HEK293 (cell line): ENCODE data around the gene GPM6B.

Source experiments
- MYNN ChIP-seq: fragments of 450-650 bp; formaldehyde crosslinking; IDR thresholded peaks from 2 replicates; pipeline ENCODE4 v1.5.1; 2016; ENCODE audit warnings: missing biosample characterization, missing genetic modification characterization, borderline replicate concordance
- ZFHX2 ChIP-seq: fragments of 450-650 bp; formaldehyde crosslinking; conservative IDR thresholded peaks from 2 replicates; pipeline ENCODE4 v1.5.1; 2016; ENCODE audit warnings: missing biosample characterization, missing genetic modification characterization
- ZNF132 ChIP-seq: fragments of 450-650 bp; formaldehyde crosslinking; IDR thresholded peaks from 2 replicates; pipeline ENCODE4 v1.5.1; 2017; ENCODE audit warnings: missing biosample characterization, missing genetic modification characterization, borderline replicate concordance
- ZNF184 ChIP-seq: fragments of 450-650 bp; IDR thresholded peaks from 2 replicates; pipeline ENCODE4 v1.5.1; 2018; ENCODE audit warnings: missing biosample characterization, mild to moderate bottlenecking, missing genetic modification characterization
- ZNF311 ChIP-seq: fragments of 450-650 bp; formaldehyde crosslinking; IDR thresholded peaks from 2 replicates; pipeline ENCODE4 v1.5.1; 2017; ENCODE audit warnings: missing biosample characterization, missing genetic modification characterization, borderline replicate concordance
- ZSCAN4 ChIP-seq: fragments of 450-650 bp; formaldehyde crosslinking; IDR thresholded peaks from 2 replicates; pipeline ENCODE4 v1.5.1; 2017; ENCODE audit warnings: missing biosample characterization, missing genetic modification characterization
- TF ChIP-seq, protein P1 (sequence below): fragments of 450-650 bp; formaldehyde crosslinking; IDR thresholded peaks from 2 replicates; pipeline ENCODE4 v1.5.1; 2017; ENCODE audit warnings: missing biosample characterization, missing genetic modification characterization
- TF ChIP-seq, protein P2 (sequence below): fragments of 450-650 bp; formaldehyde crosslinking; IDR thresholded peaks from 2 replicates; pipeline ENCODE4 v1.5.1; 2016; ENCODE audit warnings: missing biosample characterization, missing genetic modification characterization

- TF ChIP-seq ZNF311 (tag by site-specific recombination) (no peak), ZSCAN4 (tag by site-specific recombination) (no peak), ZNF184 (tag by site-specific recombination) (no peak), ZFHX2 (tag by site-specific recombination) (no peak), ZNF132 (no peak), MYNN (no peak)
- TF ChIP-seq, protein P1, sequence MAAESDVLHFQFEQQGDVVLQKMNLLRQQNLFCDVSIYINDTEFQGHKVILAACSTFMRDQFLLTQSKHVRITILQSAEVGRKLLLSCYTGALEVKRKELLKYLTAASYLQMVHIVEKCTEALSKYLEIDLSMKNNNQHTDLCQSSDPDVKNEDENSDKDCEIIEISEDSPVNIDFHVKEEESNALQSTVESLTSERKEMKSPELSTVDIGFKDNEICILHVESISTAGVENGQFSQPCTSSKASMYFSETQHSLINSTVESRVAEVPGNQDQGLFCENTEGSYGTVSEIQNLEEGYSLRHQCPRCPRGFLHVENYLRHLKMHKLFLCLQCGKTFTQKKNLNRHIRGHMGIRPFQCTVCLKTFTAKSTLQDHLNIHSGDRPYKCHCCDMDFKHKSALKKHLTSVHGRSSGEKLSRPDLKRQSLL (tag by site-specific recombination) = no peak
- TF ChIP-seq, protein P2, sequence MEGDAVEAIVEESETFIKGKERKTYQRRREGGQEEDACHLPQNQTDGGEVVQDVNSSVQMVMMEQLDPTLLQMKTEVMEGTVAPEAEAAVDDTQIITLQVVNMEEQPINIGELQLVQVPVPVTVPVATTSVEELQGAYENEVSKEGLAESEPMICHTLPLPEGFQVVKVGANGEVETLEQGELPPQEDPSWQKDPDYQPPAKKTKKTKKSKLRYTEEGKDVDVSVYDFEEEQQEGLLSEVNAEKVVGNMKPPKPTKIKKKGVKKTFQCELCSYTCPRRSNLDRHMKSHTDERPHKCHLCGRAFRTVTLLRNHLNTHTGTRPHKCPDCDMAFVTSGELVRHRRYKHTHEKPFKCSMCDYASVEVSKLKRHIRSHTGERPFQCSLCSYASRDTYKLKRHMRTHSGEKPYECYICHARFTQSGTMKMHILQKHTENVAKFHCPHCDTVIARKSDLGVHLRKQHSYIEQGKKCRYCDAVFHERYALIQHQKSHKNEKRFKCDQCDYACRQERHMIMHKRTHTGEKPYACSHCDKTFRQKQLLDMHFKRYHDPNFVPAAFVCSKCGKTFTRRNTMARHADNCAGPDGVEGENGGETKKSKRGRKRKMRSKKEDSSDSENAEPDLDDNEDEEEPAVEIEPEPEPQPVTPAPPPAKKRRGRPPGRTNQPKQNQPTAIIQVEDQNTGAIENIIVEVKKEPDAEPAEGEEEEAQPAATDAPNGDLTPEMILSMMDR (tag by site-specific recombination) = no peak
Measured at GRCh38 chrX:13816176-13816575, 717 bp downstream of the GPM6B start.
